Choroid plexus epithelial cell (primary cell): ENCODE results near the gene PDE6C.

ENCODE experiments used
- DNase-seq: peaks from one replicate; pipeline ENCODE4 v3.0.0-alpha.2; 2010; ENCODE audit warnings: low read depth
- H3K4me3 ChIP-seq: 2 replicates; pipeline ENCODE4 v1.5.1; 2011; ENCODE audit warnings: low read depth, mild to moderate bottlenecking, control low read depth, low read length, moderate library complexity
- TF ChIP-seq, protein P1 (sequence below): conservative IDR thresholded peaks from 2 replicates; pipeline ENCODE4 v1.5.1; 2011; ENCODE audit warnings: low read depth, mild to moderate bottlenecking, control low read depth, inconsistent platforms, low read length, moderate library complexity

The PDE6C gene

GRCh38 chr10:93710333-93710909, 98.1 kb downstream of the PDE6C start:
- no peak overlapping the region for H3K4me3 ChIP-seq
- DNase-seq, result no peak
- TF ChIP-seq, protein P1, sequence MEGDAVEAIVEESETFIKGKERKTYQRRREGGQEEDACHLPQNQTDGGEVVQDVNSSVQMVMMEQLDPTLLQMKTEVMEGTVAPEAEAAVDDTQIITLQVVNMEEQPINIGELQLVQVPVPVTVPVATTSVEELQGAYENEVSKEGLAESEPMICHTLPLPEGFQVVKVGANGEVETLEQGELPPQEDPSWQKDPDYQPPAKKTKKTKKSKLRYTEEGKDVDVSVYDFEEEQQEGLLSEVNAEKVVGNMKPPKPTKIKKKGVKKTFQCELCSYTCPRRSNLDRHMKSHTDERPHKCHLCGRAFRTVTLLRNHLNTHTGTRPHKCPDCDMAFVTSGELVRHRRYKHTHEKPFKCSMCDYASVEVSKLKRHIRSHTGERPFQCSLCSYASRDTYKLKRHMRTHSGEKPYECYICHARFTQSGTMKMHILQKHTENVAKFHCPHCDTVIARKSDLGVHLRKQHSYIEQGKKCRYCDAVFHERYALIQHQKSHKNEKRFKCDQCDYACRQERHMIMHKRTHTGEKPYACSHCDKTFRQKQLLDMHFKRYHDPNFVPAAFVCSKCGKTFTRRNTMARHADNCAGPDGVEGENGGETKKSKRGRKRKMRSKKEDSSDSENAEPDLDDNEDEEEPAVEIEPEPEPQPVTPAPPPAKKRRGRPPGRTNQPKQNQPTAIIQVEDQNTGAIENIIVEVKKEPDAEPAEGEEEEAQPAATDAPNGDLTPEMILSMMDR, result no peak

DNA sequence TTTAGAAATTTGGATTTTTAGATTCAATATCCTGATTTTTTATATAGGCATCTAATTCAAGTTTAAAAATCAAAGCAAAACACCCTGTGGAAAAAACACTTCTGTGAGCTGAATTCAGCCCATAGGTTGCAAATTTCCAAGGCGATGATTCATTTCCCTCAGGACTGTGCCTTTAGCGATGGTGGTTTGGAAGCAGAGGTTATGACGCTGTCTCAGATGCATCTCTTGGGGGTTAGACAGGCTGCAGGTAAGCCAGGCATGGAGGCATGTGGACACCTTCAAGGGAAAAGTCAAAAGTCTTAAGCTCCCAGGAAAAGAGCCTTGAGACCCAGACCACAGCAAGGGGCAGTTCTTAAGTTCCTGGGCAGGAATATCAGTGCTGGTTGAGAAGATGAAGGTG, 99.6 kb downstream of the PDE6C start:
- TF ChIP-seq, protein P1, result no peak
- peak; percentile 6 for DNase-seq

DNA sequence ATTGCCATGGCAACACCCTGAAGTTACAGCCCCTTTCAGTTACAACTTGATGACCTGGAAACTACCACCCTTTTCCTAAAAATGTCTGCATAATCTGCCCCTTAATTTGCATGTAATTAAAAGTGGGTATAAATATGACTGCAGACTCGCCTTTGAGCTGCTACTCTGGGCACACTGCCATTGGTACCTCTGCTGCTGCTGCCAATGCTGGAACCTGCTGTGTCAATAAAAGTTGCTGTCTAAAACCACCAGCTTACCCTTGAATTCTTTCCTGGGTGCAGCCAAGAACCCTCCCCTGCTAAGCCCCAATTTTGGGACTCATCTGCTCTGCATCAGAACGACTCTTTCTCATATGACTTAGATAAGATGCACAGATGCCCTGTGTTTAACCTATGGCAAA, 100.3 kb downstream of the PDE6C start:
- DNase-seq, result no peak
- TF ChIP-seq, protein P1, result no peak
- no peak overlapping the region for H3K4me3 ChIP-seq

More for the DNA sequence above, 99.6 kb downstream of the PDE6C start:
- no peak overlapping the region for H3K4me3 ChIP-seq

GRCh38 chr10:93715345-93715744, 103.0 kb downstream of the PDE6C start:
- TF ChIP-seq, protein P1, result no peak
- H3K4me3 ChIP-seq, result no peak overlapping the region
- no peak for DNase-seq
